ENCODE measurements around the gene COPS2.

COPS2 gene

GRCh38 chr15:49121901-49122300, 33.5 kb downstream of the COPS2 start:
- H3K4me1 ChIP-seq (ENCODE audit: control insufficient read depth, insufficient read depth, low read length), result no peaks in the 10 kb centered on the region
- H3K27me3 ChIP-seq (ENCODE audit: control insufficient read depth, insufficient read depth, low read length), result no peaks in the 10 kb centered on the region
- no peak overlapping the region for H3K4me3 ChIP-seq (ENCODE audit: low read length)
- H3K9ac ChIP-seq (ENCODE audit: low read length), result no peak overlapping the region
- H3K27ac ChIP-seq (ENCODE audit: low read depth, low read length), result no peak overlapping the region
- H3K36me3 ChIP-seq (ENCODE audit: control insufficient read depth, insufficient read depth, low read length), result no peaks in the 10 kb centered on the region

- Histone ChIP-seq H3K9ac (ENCODE audit: low read length) (no peak overlapping the region), H3K27ac (ENCODE audit: low read depth, low read length) (no peak overlapping the region)
Observed at GRCh38 chr15:49120832-49121231, 34.6 kb downstream of the COPS2 start.

GRCh38 chr15:49116108-49116857, 39.1 kb downstream of the COPS2 start:
- no peak overlapping the region for H3K4me3 ChIP-seq (ENCODE audit: low read length)
- no peaks in the 10 kb centered on the region for H3K27me3 ChIP-seq (ENCODE audit: control insufficient read depth, insufficient read depth, low read length)
- no peaks in the 10 kb centered on the region for H3K4me1 ChIP-seq (ENCODE audit: control insufficient read depth, insufficient read depth, low read length)
- H3K36me3 ChIP-seq (ENCODE audit: control insufficient read depth, insufficient read depth, low read length), result no peaks in the 10 kb centered on the region
- H3K9ac ChIP-seq (ENCODE audit: low read length), result no peak overlapping the region
- H3K27ac ChIP-seq (ENCODE audit: low read depth, low read length), result no peak overlapping the region

More at GRCh38 chr15:49120832-49121231, 34.6 kb downstream of the COPS2 start:
- H3K4me3 ChIP-seq (ENCODE audit: low read length), result no peak overlapping the region
- H3K27me3 ChIP-seq (ENCODE audit: control insufficient read depth, insufficient read depth, low read length), result no peaks in the 10 kb centered on the region
- no peaks in the 10 kb centered on the region for H3K4me1 ChIP-seq (ENCODE audit: control insufficient read depth, insufficient read depth, low read length)
- no peaks in the 10 kb centered on the region for H3K36me3 ChIP-seq (ENCODE audit: control insufficient read depth, insufficient read depth, low read length)

- no peaks in the 10 kb centered on the region for H3K4me1 ChIP-seq (ENCODE audit: control insufficient read depth, insufficient read depth, low read length)
- no peak overlapping the region for H3K9ac ChIP-seq (ENCODE audit: low read length)
- no peaks in the 10 kb centered on the region for H3K36me3 ChIP-seq (ENCODE audit: control insufficient read depth, insufficient read depth, low read length)
- H3K4me3 ChIP-seq (ENCODE audit: low read length), result no peak overlapping the region
- no peak overlapping the region for H3K27ac ChIP-seq (ENCODE audit: low read depth, low read length)
- H3K27me3 ChIP-seq (ENCODE audit: control insufficient read depth, insufficient read depth, low read length), result no peaks in the 10 kb centered on the region
Observed at GRCh38 chr15:49115062-49115461, 40.3 kb downstream of the COPS2 start.

GRCh38 chr15:49110158-49110944, 45.0 kb downstream of the COPS2 start:
- peaks cover 3% of the 10 kb centered on the region for H3K36me3 ChIP-seq (ENCODE audit: control insufficient read depth, insufficient read depth, low read length)
- no peak overlapping the region for H3K27ac ChIP-seq (ENCODE audit: low read depth, low read length)
- H3K4me1 ChIP-seq (ENCODE audit: control insufficient read depth, insufficient read depth, low read length), result no peaks in the 10 kb centered on the region
- no peak overlapping the region for H3K4me3 ChIP-seq (ENCODE audit: low read length)
- no peak overlapping the region for H3K9ac ChIP-seq (ENCODE audit: low read length)
- H3K27me3 ChIP-seq (ENCODE audit: control insufficient read depth, insufficient read depth, low read length), result no peaks in the 10 kb centered on the region

- peaks cover 4% of the 10 kb centered on the region for H3K36me3 ChIP-seq (ENCODE audit: control insufficient read depth, insufficient read depth, low read length)
- no peaks in the 10 kb centered on the region for H3K27me3 ChIP-seq (ENCODE audit: control insufficient read depth, insufficient read depth, low read length)
- H3K4me1 ChIP-seq (ENCODE audit: control insufficient read depth, insufficient read depth, low read length), result no peaks in the 10 kb centered on the region
- no peak overlapping the region for H3K9ac ChIP-seq (ENCODE audit: low read length)
- no peak overlapping the region for H3K27ac ChIP-seq (ENCODE audit: low read depth, low read length)
- H3K4me3 ChIP-seq (ENCODE audit: low read length), result no peak overlapping the region
Observed at GRCh38 chr15:49103002-49103401, 52.4 kb downstream of the COPS2 start.

- H3K36me3 ChIP-seq (ENCODE audit: control insufficient read depth, insufficient read depth, low read length), result peaks cover 4% of the 10 kb centered on the region
- no peaks in the 10 kb centered on the region for H3K4me1 ChIP-seq (ENCODE audit: control insufficient read depth, insufficient read depth, low read length)
- no peak overlapping the region for H3K27ac ChIP-seq (ENCODE audit: low read depth, low read length)
- no peak overlapping the region for H3K9ac ChIP-seq (ENCODE audit: low read length)
- no peak overlapping the region for H3K4me3 ChIP-seq (ENCODE audit: low read length)
- H3K27me3 ChIP-seq (ENCODE audit: control insufficient read depth, insufficient read depth, low read length), result no peaks in the 10 kb centered on the region
Observed at GRCh38 chr15:49101536-49101935, 53.9 kb downstream of the COPS2 start.

- no peaks in the 10 kb centered on the region for H3K27me3 ChIP-seq (ENCODE audit: control insufficient read depth, insufficient read depth, low read length)
- no peaks in the 10 kb centered on the region for H3K4me1 ChIP-seq (ENCODE audit: control insufficient read depth, insufficient read depth, low read length)
- no peak overlapping the region for H3K9ac ChIP-seq (ENCODE audit: low read length)
- no peak overlapping the region for H3K4me3 ChIP-seq (ENCODE audit: low read length)
- H3K36me3 ChIP-seq (ENCODE audit: control insufficient read depth, insufficient read depth, low read length), result no peaks in the 10 kb centered on the region
- H3K27ac ChIP-seq (ENCODE audit: low read depth, low read length), result no peak overlapping the region
Observed at GRCh38 chr15:49096090-49096750, 59.2 kb downstream of the COPS2 start.

GRCh38 chr15:49094923-49095322, 60.5 kb downstream of the COPS2 start:
- Histone ChIP-seq H3K4me1 (ENCODE audit: control insufficient read depth, insufficient read depth, low read length) (no peaks in the 10 kb centered on the region), H3K27me3 (ENCODE audit: control insufficient read depth, insufficient read depth, low read length) (no peaks in the 10 kb centered on the region), H3K9ac (ENCODE audit: low read length) (no peak overlapping the region), H3K4me3 (ENCODE audit: low read length) (no peak overlapping the region), H3K36me3 (ENCODE audit: control insufficient read depth, insufficient read depth, low read length) (no peaks in the 10 kb centered on the region), H3K27ac (ENCODE audit: low read depth, low read length) (no peak overlapping the region)

GRCh38 chr15:49093252-49094105, 61.9 kb downstream of the COPS2 start:
- Histone ChIP-seq H3K9ac (ENCODE audit: low read length) (no peak overlapping the region), H3K36me3 (ENCODE audit: control insufficient read depth, insufficient read depth, low read length) (no peaks in the 10 kb centered on the region), H3K27me3 (ENCODE audit: control insufficient read depth, insufficient read depth, low read length) (no peaks in the 10 kb centered on the region), H3K4me3 (ENCODE audit: low read length) (no peak overlapping the region), H3K4me1 (ENCODE audit: control insufficient read depth, insufficient read depth, low read length) (no peaks in the 10 kb centered on the region), H3K27ac (ENCODE audit: low read depth, low read length) (no peak overlapping the region)

- no peaks in the 10 kb centered on the region for H3K36me3 ChIP-seq (ENCODE audit: control insufficient read depth, insufficient read depth, low read length)
Observed at GRCh38 chr15:49088996-49089395, 66.4 kb downstream of the COPS2 start.

More at GRCh38 chr15:49088996-49089395, 66.4 kb downstream of the COPS2 start:
- Histone ChIP-seq H3K4me1 (ENCODE audit: control insufficient read depth, insufficient read depth, low read length) (no peaks in the 10 kb centered on the region), H3K27me3 (ENCODE audit: control insufficient read depth, insufficient read depth, low read length) (no peaks in the 10 kb centered on the region), H3K4me3 (ENCODE audit: low read length) (no peak overlapping the region), H3K27ac (ENCODE audit: low read depth, low read length) (no peak overlapping the region), H3K9ac (ENCODE audit: low read length) (no peak overlapping the region)

Measured in rectal smooth muscle tissue (tissue), 1 donor.